K562 (cell line): ENCODE measurements around the gene GDF9. TPM values are rescaled to one million over a fixed set of nuclear protein-coding genes. Genes with fewer than 3 reads are reported as not detected.

Experiments
- CBFA2T2 ChIP-seq: fragments of 450-650 bp; conservative IDR thresholded peaks from 2 replicates; pipeline ENCODE4 v1.6.1; 2017; ENCODE audit warnings: mild to moderate bottlenecking
- E2F5 ChIP-seq: sonication (generic); formaldehyde crosslinking; IDR thresholded peaks from 2 replicates; pipeline ENCODE4 v1.8.0; 2022; ENCODE audit warnings: mild to moderate bottlenecking, missing genetic modification reagents
- ETS2 ChIP-seq: IDR thresholded peaks from 2 replicates; pipeline ENCODE4 v1.6.1; 2016; ENCODE audit warnings: borderline replicate concordance, missing genetic modification characterization, mild to moderate bottlenecking, moderate library complexity, missing compliant biosample characterization; ENCODE audit not compliant: poor library complexity, severe bottlenecking
- ETV1 ChIP-seq: fragments of 450-650 bp; conservative IDR thresholded peaks from 2 replicates; pipeline ENCODE4 v1.6.1; 2016; ENCODE audit warnings: missing genetic modification characterization, control low read depth, low read depth, missing compliant biosample characterization
- ETV6 ChIP-seq, 3 experiments: fragments of 150-350 bp in 1 of 3; sonication (generic) in 1 of 3; formaldehyde crosslinking in 1 of 3; IDR thresholded peaks; 2 replicates each; pipeline versions ENCODE4 v1.6.1 to v1.8.0; 2014 to 2022; ENCODE audit warnings: borderline replicate concordance in 2 of 3, low read depth in 2 of 3, antibody characterized with exemption in 1 of 3, low read length in 1 of 3, mild to moderate bottlenecking in 1 of 3, missing genetic modification reagents in 1 of 3
- FOXJ3 ChIP-seq: sonication (generic); formaldehyde crosslinking; IDR thresholded peaks from 2 replicates; pipeline ENCODE4 v1.4.0; 2020; ENCODE audit warnings: mild to moderate bottlenecking, missing genetic modification reagents
- GMEB1 ChIP-seq: fragments of 250-450 bp; sonication (Bioruptor Pico); IDR thresholded peaks from 2 replicates; pipeline ENCODE4 v1.4.0; 2020; ENCODE audit warnings: mild to moderate bottlenecking
- HDAC3 ChIP-seq: fragments of 450-650 bp; IDR thresholded peaks from 2 replicates; pipeline ENCODE4 v1.6.1; 2018; ENCODE audit warnings: borderline replicate concordance, mild to moderate bottlenecking, moderate library complexity; ENCODE audit not compliant: partially characterized antibody
- HDGF ChIP-seq: fragments of 450-650 bp; IDR thresholded peaks from 2 replicates; pipeline ENCODE4 v1.6.1; 2016
- JUN ChIP-seq, 2 experiments: sonication (generic) in 1 of 2; formaldehyde crosslinking in 1 of 2; IDR thresholded peaks; 2 replicates each; pipeline versions ENCODE4 v1.6.1 to v1.8.0; 2012 to 2022; ENCODE audit warnings: borderline replicate concordance in 2 of 2, mild to moderate bottlenecking in 2 of 2, improper control_type of control experiment in 1 of 2, low read depth in 1 of 2, low read length in 1 of 2, missing genetic modification reagents in 1 of 2
- KAT2B ChIP-seq: IDR thresholded peaks from one replicate; pipeline ENCODE4 v1.6.1; 2012; ENCODE audit warnings: low read depth, mild to moderate bottlenecking, control low read depth, inconsistent platforms, low read length, moderate library complexity
- KHSRP ChIP-seq: fragments of 450-650 bp; IDR thresholded peaks from 2 replicates; pipeline ENCODE4 v1.6.1; 2017
- LEF1 ChIP-seq: fragments of 450-650 bp; IDR thresholded peaks from 2 replicates; pipeline ENCODE4 v1.6.1; 2016; ENCODE audit warnings: mild to moderate bottlenecking
- MTA1 ChIP-seq: fragments of 450-650 bp; IDR thresholded peaks from 2 replicates; pipeline ENCODE4 v1.6.1; 2017; ENCODE audit warnings: borderline replicate concordance
- NCOA4 ChIP-seq: fragments of 450-650 bp; IDR thresholded peaks from 2 replicates; pipeline ENCODE4 v1.6.1; 2018; ENCODE audit warnings: mild to moderate bottlenecking; ENCODE audit not compliant: partially characterized antibody
- NFRKB ChIP-seq: fragments of 450-650 bp; IDR thresholded peaks from 2 replicates; pipeline ENCODE4 v1.6.1; 2016; ENCODE audit warnings: low read depth
- PHF8 ChIP-seq: fragments of 200-600 bp; sonication (generic); IDR thresholded peaks from 2 replicates; pipeline ENCODE4 v1.6.1; 2012; ENCODE audit warnings: mixed run types, mild to moderate bottlenecking, inconsistent platforms, low read length, moderate library complexity, borderline replicate concordance
- PRPF4 ChIP-seq: fragments of 200-400 bp; formaldehyde crosslinking; IDR thresholded peaks from one replicate; pipeline ENCODE4 v1.6.1; 2017; ENCODE audit warnings: low read length, low read depth, mild to moderate bottlenecking; ENCODE audit not compliant: insufficient read depth, poor library complexity, severe bottlenecking
- STAG1 ChIP-seq: sonication (generic); formaldehyde crosslinking; IDR thresholded peaks from 2 replicates; pipeline ENCODE4 v1.5.0; 2020; ENCODE audit warnings: missing genetic modification reagents, borderline replicate concordance
- XRCC5 ChIP-seq: fragments of 200-400 bp; formaldehyde crosslinking; IDR thresholded peaks from 2 replicates; pipeline ENCODE4 v1.6.1; 2017; ENCODE audit warnings: low read depth, mild to moderate bottlenecking, low read length
- ZNF217 ChIP-seq: sonication (generic); formaldehyde crosslinking; IDR thresholded peaks from 2 replicates; pipeline ENCODE4 v1.8.0; 2022; ENCODE audit warnings: mild to moderate bottlenecking, missing genetic modification reagents
- ZNF384 ChIP-seq: IDR thresholded peaks from 2 replicates; pipeline ENCODE4 v1.6.1; 2012; ENCODE audit warnings: low read depth, low read length, improper control_type of control experiment
- ZNF436 ChIP-seq: fragments of 250-450, 450-650 bp; sonication (Bioruptor Pico); formaldehyde crosslinking; IDR thresholded peaks from 2 replicates; pipeline ENCODE4 v1.7.0; 2020; ENCODE audit warnings: mild to moderate bottlenecking
- ZNF445 ChIP-seq: fragments of 250-450 bp; sonication (Bioruptor Pico); IDR thresholded peaks from 2 replicates; pipeline ENCODE4 v1.4.0; 2020; ENCODE audit warnings: low read depth, mild to moderate bottlenecking, moderate library complexity
- ZNF511 ChIP-seq: sonication (generic); formaldehyde crosslinking; IDR thresholded peaks from 2 replicates; pipeline ENCODE4 v1.8.0; 2022; ENCODE audit warnings: mild to moderate bottlenecking, missing genetic modification reagents
- ZNF76 ChIP-seq: fragments of 250-450 bp; sonication (Bioruptor Pico); IDR thresholded peaks from 2 replicates; pipeline ENCODE4 v1.4.0; 2020; ENCODE audit warnings: mild to moderate bottlenecking, moderate library complexity, borderline replicate concordance
- polyA plus RNA-seq, 8 experiments: library from polyadenylated mRNA; depleted of rRNA in 4 of 8; stranded (reverse) in 5 of 8; unstranded in 3 of 8; fragments of >200 nt; fragmentation: Nextera tagmentation in 2 of 8; fragmentation: Illumina TruSeq in 1 of 8; extraction: Ambion mirVana in 2 of 8; extraction: Trizol in 1 of 8; gene quantifications; 2 replicates each; pipeline versions ENCODE4 v1.2.1 to v1.2.3, GENCODE V29; 2011 to 2014; ENCODE audit warnings: inconsistent platforms in 1 of 8, missing spikeins in 1 of 8
- total RNA-seq, 7 experiments: library from RNA; depleted of rRNA in 6 of 7; stranded (reverse); fragments of >200 nt in 6 of 7; fragmentation: Illumina TruSeq in 2 of 7; extraction: Trizol in 2 of 7; gene quantifications; 2 replicates each; pipeline versions ENCODE4 v1.2.1 to v1.2.3, GENCODE V29; 2011 to 2021; ENCODE audit warnings: low replicate concordance in 1 of 7

The GDF9 gene
- total and polyA plus RNA-seq, 9 of the 15 experiments (the other 6 are each of a cell fraction or from before 2014, with no cell fraction given): 0.10 to 0.70 (median 0.20) TPM; not detected in 1

GRCh38 chr5:132830436-132831094, 35.7 kb downstream of the GDF9 start, which contains the start of gene SHROOM1 (continued):
- TF ChIP-seq GMEB1 (CRISPR knock-in tag) (peak; percentile 75), ZNF384 (no peak), JUN (IDR thresholded peaks at IDR 0.05; ENCODE audit: borderline replicate concordance, low read depth, low read length) (no peak), JUN (CRISPR knock-in tag; IDR thresholded peaks at IDR 0.05; ENCODE audit: borderline replicate concordance) (no peak; the same call in 1 of the 2 replicates), ZNF217 (CRISPR knock-in tag) (no peak), PHF8 (peak; percentile 81; the same call in 1 of the 2 replicates), ETV1 (tag) (peak; percentile 55), XRCC5 (no peak), NFRKB (peak; percentile 66; the same call in 1 of the 2 replicates), FOXJ3 (CRISPR knock-in tag) (no peak), ETS2 (tag) (no peak), ETV6 (IDR thresholded peaks at IDR 0.05; ENCODE audit: borderline replicate concordance in 1 of 2, low read depth in 2 of 2, low read length in 1 of 2) (no peak), ETV6 (CRISPR knock-in tag; IDR thresholded peaks at IDR 0.05; ENCODE audit: borderline replicate concordance) (no peak), ZNF76 (0 out of 2 replicates have a peak, but pooled peaks have one; percentile 71), HDAC3 (no peak), ZNF436 (CRISPR knock-in tag) (no peak), KAT2B (no peak), KHSRP (no peak), HDGF (no peak), CBFA2T2 (no peak), PRPF4 (peak; percentile 20), MTA1 (no peak), LEF1 (no peak), E2F5 (CRISPR knock-in tag) (no peak), NCOA4 (no peak), ZNF511 (CRISPR knock-in tag) (no peak; the same call in 1 of the 2 replicates), ZNF445 (CRISPR knock-in tag) (no peak), STAG1 (no peak)
